ENCODE results near the gene SCGB1C2.

SCGB1C2 gene

GRCh38 chr17:159609-160008 lies 22.2 kb downstream of the SCGB1C2 start:
- no peak for DNase-seq (ENCODE audit: low read depth)
- no peak for TF ChIP-seq CTCF (IDR thresholded peaks at IDR 0.05; ENCODE audit: low read depth, low read length, missing control alignments)

GRCh38 chr17:160336-160735 lies 23.0 kb downstream of the SCGB1C2 start:
- H3K4me3 ChIP-seq (ENCODE audit: low read depth, low read length): no peak overlapping the region
- TF ChIP-seq CTCF (IDR thresholded peaks at IDR 0.05; ENCODE audit: low read depth, low read length, missing control alignments): no peak
- no peak for DNase-seq (ENCODE audit: low read depth)

More at GRCh38 chr17:159609-160008, 22.2 kb downstream of the SCGB1C2 start:
- H3K4me3 ChIP-seq (ENCODE audit: low read depth, low read length): no peak overlapping the region

- no peak overlapping the region for H3K4me3 ChIP-seq (ENCODE audit: low read depth, low read length)
- no peak for DNase-seq (ENCODE audit: low read depth)
- no peak for TF ChIP-seq CTCF (IDR thresholded peaks at IDR 0.05; ENCODE audit: low read depth, low read length, missing control alignments)
These were observed 24.1 kb downstream of the SCGB1C2 start for GRCh38 chr17:161481-161880.

- no peak overlapping the region for H3K4me3 ChIP-seq (ENCODE audit: low read depth, low read length)
- no peak for TF ChIP-seq CTCF (IDR thresholded peaks at IDR 0.05; ENCODE audit: low read depth, low read length, missing control alignments)
- DNase-seq (ENCODE audit: low read depth): no peak
These were observed 25.3 kb downstream of the SCGB1C2 start for GRCh38 chr17:162689-163088.

- TF ChIP-seq CTCF (IDR thresholded peaks at IDR 0.05; ENCODE audit: low read depth, low read length, missing control alignments): no peak
- DNase-seq (ENCODE audit: low read depth): no peak
- H3K4me3 ChIP-seq (ENCODE audit: low read depth, low read length): no peak overlapping the region
These were observed 26.2 kb downstream of the SCGB1C2 start for GRCh38 chr17:163514-164098.

GRCh38 chr17:164303-165235 lies 27.2 kb downstream of the SCGB1C2 start:
- no peak overlapping the region for H3K4me3 ChIP-seq (ENCODE audit: low read depth, low read length)
- TF ChIP-seq CTCF (IDR thresholded peaks at IDR 0.05; ENCODE audit: low read depth, low read length, missing control alignments): peak; percentile 46
- DNase-seq (ENCODE audit: low read depth): no peak

Measured in GM12864 (cell line).